Activated CD4-positive, alpha-beta memory T cell treated with anti-CD3 and anti-CD28 coated beads for 36 hours (primary cell): ENCODE measurements around the gene TMEM42. TPM values are rescaled to one million over a fixed set of nuclear protein-coding genes. Genes with fewer than 3 reads are reported as not detected.

ENCODE experiments used
- CTCF ChIA-PET: fragments of 350-600 bp; sonication (Branson Sonifier 250); formaldehyde crosslinking; loops from one replicate; lab custom pipeline; 2021; ENCODE audit warnings: antibody characterized with exemption, inconsistent platforms; lab: Charles Lee
- POLR2A ChIA-PET: fragments of 350-600 bp; sonication (Branson Sonifier 250); formaldehyde crosslinking; loops from one replicate; lab custom pipeline; 2021; ENCODE audit warnings: antibody characterized with exemption; lab: Charles Lee
- DNase-seq: peaks from one replicate; pipeline ENCODE4 v3.0.0-alpha.2; 2020
- H3K27ac Mint-ChIP-seq: one replicate; pipeline ENCODE4 v1.8.0; 2021; ENCODE audit warnings: mixed read lengths
- H3K27me3 Mint-ChIP-seq: one replicate; pipeline ENCODE4 v1.8.0; 2021; ENCODE audit warnings: mixed read lengths
- H3K36me3 Mint-ChIP-seq: one replicate; pipeline ENCODE4 v1.8.0; 2021; ENCODE audit warnings: mixed read lengths
- H3K4me1 Mint-ChIP-seq: one replicate; pipeline ENCODE4 v1.8.0; 2021; ENCODE audit warnings: low read depth, mixed read lengths
- H3K4me3 Mint-ChIP-seq: one replicate; pipeline ENCODE4 v1.8.0; 2021; ENCODE audit warnings: mild to moderate bottlenecking, mixed read lengths
- H3K9me3 Mint-ChIP-seq: one replicate; pipeline ENCODE4 v1.8.0; 2021; ENCODE audit warnings: mixed read lengths
- intact Hi-C: fragments of 100-400 bp; cut with micrococcal nuclease; formaldehyde crosslinking; loops from one replicate; pipeline ENCODE4 v1.15.1; 2023
- total RNA-seq, 2 experiments: library from RNA; stranded (reverse); gene quantifications; one replicate each; pipeline ENCODE4 v1.2.3, GENCODE V29; 2021

The TMEM42 gene
- total RNA-seq, 2 experiments from 2014 or later = 13.0 to 13.5 TPM

DNA sequence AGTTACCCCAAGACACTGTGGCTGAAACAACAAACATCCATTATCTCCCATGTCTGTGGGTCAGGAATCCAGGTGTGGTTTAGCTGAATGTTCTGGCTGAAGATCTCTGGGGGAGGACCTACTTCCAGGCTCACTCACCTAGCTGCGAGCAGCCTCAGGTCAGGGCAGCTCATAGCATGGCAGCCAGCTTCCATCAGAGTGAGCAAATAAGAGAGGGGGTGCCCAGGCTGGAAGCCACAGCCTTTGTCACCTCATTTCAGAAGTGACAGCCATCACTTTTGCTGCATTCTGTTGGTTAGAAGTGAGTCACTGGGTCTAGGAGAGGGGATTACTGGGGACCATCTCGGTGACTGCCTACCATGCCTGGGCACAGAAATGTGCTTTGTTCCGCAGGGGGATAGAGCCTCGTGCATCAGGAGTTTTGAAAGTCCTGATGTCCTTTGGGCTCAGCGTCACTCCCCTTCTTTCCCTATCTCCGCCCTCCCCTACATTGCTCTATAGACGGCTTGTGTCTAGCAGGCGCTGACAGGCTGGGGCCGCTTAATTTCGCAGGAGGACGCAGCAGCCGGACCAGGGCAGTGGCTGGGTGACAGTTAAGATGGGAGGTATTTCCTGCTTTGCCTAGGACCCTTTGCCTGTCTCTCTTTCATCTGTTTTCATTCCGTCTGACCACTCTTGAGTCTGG is 38.1 kb downstream of the TMEM42 start:
- Mint-ChIP-seq H3K9me3 (no peaks in the 10 kb centered on the region), H3K36me3 (no peaks in the 10 kb centered on the region), H3K27me3 (peaks cover 11% of the 10 kb centered on the region), H3K27ac (no peak overlapping the region), H3K4me3 (no peak overlapping the region), H3K4me1 (no peaks in the 10 kb centered on the region)
- intact Hi-C loops = no loop called here
- DNase-seq = no peak
- CTCF ChIA-PET = no interaction called here
- POLR2A ChIA-PET = no interaction called here

- no peaks in the 10 kb centered on the region for H3K4me1 Mint-ChIP-seq
- no peak for DNase-seq
- H3K27me3 Mint-ChIP-seq = peaks cover 17% of the 10 kb centered on the region
- H3K36me3 Mint-ChIP-seq = no peaks in the 10 kb centered on the region
- intact Hi-C loops = no loop called here
- H3K4me3 Mint-ChIP-seq = no peak overlapping the region
- H3K27ac Mint-ChIP-seq = no peak overlapping the region
- H3K9me3 Mint-ChIP-seq = no peaks in the 10 kb centered on the region
- ChIA-PET CTCF (interaction anchor here (1.1 kb wide), 1 partner anchor 10 kb away, joined by 3 read pairs; no protein-coding TSS in a partner anchor), POLR2A (no interaction called here)
These were observed 40.9 kb downstream of the TMEM42 start for GRCh38 chr3:44902628-44903027.

DNA sequence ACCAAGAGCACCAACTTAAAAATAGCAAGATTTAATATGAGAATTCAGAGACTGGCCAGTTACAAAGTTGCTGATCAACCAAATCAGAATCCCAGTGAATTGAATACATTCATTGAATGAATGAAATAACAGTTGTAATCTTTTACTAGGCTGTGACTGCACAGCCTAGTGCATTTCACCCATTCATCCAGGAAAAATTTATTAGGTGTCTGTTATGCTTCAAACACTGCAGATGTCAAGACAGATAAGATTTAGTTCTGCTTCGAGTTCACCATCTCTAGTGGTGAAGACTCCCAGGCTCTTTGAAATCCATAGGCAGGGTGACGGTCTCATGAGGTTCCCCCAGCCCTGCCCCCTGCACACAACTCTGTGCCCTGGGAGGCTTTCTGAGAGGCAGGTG is 41.6 kb downstream of the TMEM42 start:
- H3K4me1 Mint-ChIP-seq = no peaks in the 10 kb centered on the region
- H3K36me3 Mint-ChIP-seq = peaks cover 2% of the 10 kb centered on the region
- ChIA-PET CTCF (no interaction called here), POLR2A (no interaction called here)
- no peaks in the 10 kb centered on the region for H3K9me3 Mint-ChIP-seq
- intact Hi-C loops = no loop called here
- no peak overlapping the region for H3K4me3 Mint-ChIP-seq
- no peak for DNase-seq
- H3K27me3 Mint-ChIP-seq = peaks cover 21% of the 10 kb centered on the region
- H3K27ac Mint-ChIP-seq = no peak overlapping the region

GRCh38 chr3:44903751-44904150 is 42.0 kb downstream of the TMEM42 start:
- Mint-ChIP-seq H3K9me3 (no peaks in the 10 kb centered on the region), H3K4me3 (no peak overlapping the region), H3K27ac (no peak overlapping the region), H3K36me3 (peaks cover 2% of the 10 kb centered on the region), H3K4me1 (no peaks in the 10 kb centered on the region), H3K27me3 (peaks cover 21% of the 10 kb centered on the region)
- POLR2A ChIA-PET = no interaction called here
- CTCF ChIA-PET = no interaction called here
- DNase-seq = no peak
- intact Hi-C loops = no loop called here

DNA sequence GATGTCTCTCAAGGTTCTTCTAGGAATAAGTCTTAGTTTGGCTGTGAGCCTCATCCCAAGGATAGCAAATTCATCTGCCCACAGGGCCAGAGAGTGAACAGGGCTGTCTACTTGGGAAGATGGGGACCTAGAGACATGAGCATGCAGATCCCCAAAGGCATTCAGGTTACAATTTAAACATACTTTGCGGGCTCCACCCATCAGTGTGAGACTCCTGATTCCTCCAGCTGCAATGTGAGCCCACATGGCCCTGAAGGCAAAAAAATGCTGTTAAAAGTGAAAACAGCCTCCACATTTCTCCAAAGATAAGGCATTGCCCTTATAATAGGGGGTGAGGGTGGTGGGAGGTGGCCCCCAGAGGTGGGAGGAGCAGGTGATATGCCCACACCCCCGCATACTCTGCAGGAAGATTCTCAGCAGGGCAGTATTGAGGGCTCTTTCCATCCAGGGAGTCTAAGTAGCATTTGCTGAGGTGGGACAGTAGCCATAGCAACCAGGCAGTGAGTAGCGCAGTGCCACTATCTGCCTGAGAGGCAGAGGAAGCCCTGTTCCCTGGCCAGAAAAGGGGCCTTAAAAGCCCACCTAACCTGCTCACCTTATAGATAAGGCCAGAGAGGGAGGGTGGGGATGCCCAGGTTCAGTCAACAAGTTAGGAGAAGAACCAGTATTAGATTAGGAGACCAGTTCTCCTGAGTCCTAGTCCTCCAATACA is 43.9 kb downstream of the TMEM42 start:
- ChIA-PET POLR2A (no interaction called here), CTCF (no interaction called here)
- Mint-ChIP-seq H3K27ac (no peak overlapping the region), H3K36me3 (peaks cover 2% of the 10 kb centered on the region), H3K27me3 (peaks cover 33% of the 10 kb centered on the region), H3K4me3 (no peak overlapping the region), H3K4me1 (no peaks in the 10 kb centered on the region), H3K9me3 (peaks cover 2% of the 10 kb centered on the region)
- DNase-seq = no peak
- intact Hi-C loops = no loop called here

GRCh38 chr3:44906997-44907396 is 45.3 kb downstream of the TMEM42 start:
- intact Hi-C loops = no loop called here
- peaks cover 2% of the 10 kb centered on the region for H3K36me3 Mint-ChIP-seq
- peaks cover 2% of the 10 kb centered on the region for H3K9me3 Mint-ChIP-seq
- CTCF ChIA-PET = interaction anchor here (0.8 kb wide), 1 partner anchor 9 kb away, joined by 3 read pairs; no protein-coding TSS in a partner anchor
- POLR2A ChIA-PET = no interaction called here
- DNase-seq = peak; percentile 44
- H3K4me3 Mint-ChIP-seq = no peak overlapping the region
- H3K4me1 Mint-ChIP-seq = no peaks in the 10 kb centered on the region
- H3K27ac Mint-ChIP-seq = no peak overlapping the region
- peaks cover 39% of the 10 kb centered on the region for H3K27me3 Mint-ChIP-seq

DNA sequence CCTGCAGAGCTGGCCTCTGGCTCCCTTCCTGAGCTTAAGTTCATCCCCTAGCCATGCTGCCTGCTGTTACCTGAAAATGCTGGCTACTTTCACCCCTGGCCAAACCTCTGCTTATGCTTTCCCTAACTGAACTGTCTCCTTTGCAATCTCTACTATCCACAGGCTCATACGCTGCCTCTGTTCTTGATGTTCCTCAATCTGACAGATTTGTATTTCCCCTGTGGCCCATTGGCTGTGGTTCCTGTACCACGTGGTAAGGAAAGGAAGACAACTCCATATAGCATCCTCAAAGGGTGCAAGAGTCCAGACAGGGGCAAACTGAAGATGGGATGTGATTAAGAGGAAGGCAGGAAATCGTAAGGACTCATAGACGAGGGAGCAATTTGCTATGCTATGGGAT is 45.9 kb downstream of the TMEM42 start:
- Mint-ChIP-seq H3K4me3 (no peak overlapping the region), H3K36me3 (peaks cover 2% of the 10 kb centered on the region), H3K9me3 (peaks cover 2% of the 10 kb centered on the region), H3K27me3 (peaks cover 37% of the 10 kb centered on the region), H3K4me1 (no peaks in the 10 kb centered on the region), H3K27ac (no peak overlapping the region)
- DNase-seq = no peak
- ChIA-PET POLR2A (no interaction called here), CTCF (interaction anchor here (0.8 to 1.0 kb wide), 2 partner anchors 8 to 375 kb away, joined by 3 to 4 read pairs; no protein-coding TSS in a partner anchor)
- intact Hi-C loops = no loop called here

DNA sequence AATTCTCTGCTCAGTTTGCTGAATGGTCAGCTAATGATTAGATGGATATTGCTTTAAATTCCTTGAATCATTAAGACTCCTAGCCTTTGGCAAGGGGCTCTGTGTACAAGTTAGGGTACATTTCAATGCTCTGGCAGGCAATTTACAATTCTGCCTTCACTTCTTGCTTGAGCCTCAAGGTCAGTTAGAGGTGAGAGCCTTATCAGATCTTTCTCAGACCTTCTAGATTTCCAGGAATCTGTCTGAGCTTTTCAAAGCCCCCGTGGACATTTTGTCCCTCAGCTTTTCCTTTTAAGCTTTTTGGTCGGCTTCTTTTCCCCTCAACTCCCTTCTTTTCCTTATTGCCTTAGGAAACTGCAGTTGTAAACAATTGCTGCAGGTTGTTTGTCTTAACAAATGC is 47.4 kb downstream of the TMEM42 start:
- CTCF ChIA-PET = interaction anchor here (1.4 kb wide), 1 partner anchor 376 kb away, joined by 6 read pairs; no protein-coding TSS in a partner anchor

GRCh38 chr3:44910693-44911092 is 49.0 kb downstream of the TMEM42 start:
- no peak for DNase-seq
- intact Hi-C loops = loop anchor here (5.0 kb wide), 1 partner anchor 148 kb away; the partner anchor contains the start of genes KIAA1143 and KIF15
- H3K27me3 Mint-ChIP-seq = peaks cover 35% of the 10 kb centered on the region
- peaks cover 2% of the 10 kb centered on the region for H3K9me3 Mint-ChIP-seq
- no peak overlapping the region for H3K4me3 Mint-ChIP-seq
- H3K27ac Mint-ChIP-seq = no peak overlapping the region
- H3K36me3 Mint-ChIP-seq = peaks cover 2% of the 10 kb centered on the region
- ChIA-PET CTCF (interaction anchor here (5.0 kb wide), 1 partner anchor 377 kb away, joined by 59 read pairs; no protein-coding TSS in a partner anchor), POLR2A (no interaction called here)
- H3K4me1 Mint-ChIP-seq = no peaks in the 10 kb centered on the region

More for the DNA sequence above, 47.4 kb downstream of the TMEM42 start:
- Mint-ChIP-seq H3K4me3 (no peak overlapping the region), H3K27ac (no peak overlapping the region), H3K27me3 (peaks cover 35% of the 10 kb centered on the region), H3K9me3 (peaks cover 2% of the 10 kb centered on the region), H3K4me1 (no peaks in the 10 kb centered on the region), H3K36me3 (peaks cover 2% of the 10 kb centered on the region)
- DNase-seq = no peak
- POLR2A ChIA-PET = no interaction called here
- intact Hi-C loops = no loop called here

- H3K27ac Mint-ChIP-seq = no peak overlapping the region
- POLR2A ChIA-PET = no interaction called here
- CTCF ChIA-PET = interaction anchor here (0.8 to 5.0 kb wide), 18 partner anchors 10 to 590 kb away, joined by 3 to 59 read pairs (median 4); partner anchors contain the start of genes KIAA1143, KIF15 and ZKSCAN7
- H3K36me3 Mint-ChIP-seq = no peaks in the 10 kb centered on the region
- intact Hi-C loops = loop anchor here (1.0 to 5.0 kb wide), 2 partner anchors 152 to 381 kb away; partner anchors contain the start of genes KIAA1143 and KIF15
- H3K4me1 Mint-ChIP-seq = no peaks in the 10 kb centered on the region
- DNase-seq = peak; percentile 73
- H3K27me3 Mint-ChIP-seq = peaks cover 23% of the 10 kb centered on the region
- no peak overlapping the region for H3K4me3 Mint-ChIP-seq
- H3K9me3 Mint-ChIP-seq = peaks cover 2% of the 10 kb centered on the region
These were observed 52.3 kb downstream of the TMEM42 start for GRCh38 chr3:44913868-44914468.

DNA sequence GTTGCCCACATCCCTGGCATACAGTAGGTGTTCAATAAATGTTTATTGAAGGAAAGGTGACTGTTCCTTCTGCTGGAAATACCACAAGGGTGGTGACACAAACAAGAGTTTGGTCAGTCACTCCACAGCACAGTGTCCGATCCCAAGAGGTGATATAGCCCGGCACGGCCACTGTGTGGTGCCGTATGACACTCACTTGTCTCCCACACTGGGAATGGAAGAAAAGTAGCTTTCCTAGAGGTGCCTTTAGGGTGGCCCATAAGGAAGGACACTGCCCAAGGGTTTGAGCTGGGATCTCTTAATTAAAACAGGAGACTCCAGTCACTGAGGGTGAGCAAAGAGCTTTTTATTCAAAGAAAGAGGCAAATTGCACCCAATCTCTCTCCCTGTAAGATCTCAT is 53.2 kb downstream of the TMEM42 start:
- H3K9me3 Mint-ChIP-seq = peaks cover 2% of the 10 kb centered on the region
- intact Hi-C loops = loop anchor here (1.0 to 5.0 kb wide), 2 partner anchors 153 to 382 kb away; partner anchors contain the start of genes KIAA1143 and KIF15
- no peak for DNase-seq
- no peak overlapping the region for H3K4me3 Mint-ChIP-seq
- ChIA-PET CTCF (interaction anchor here (1.0 to 5.0 kb wide), 11 partner anchors 9 to 404 kb away, joined by 3 to 59 read pairs (median 5); partner anchors contain the start of genes KIAA1143, KIF15 and ZKSCAN7), POLR2A (no interaction called here)
- peaks cover 16% of the 10 kb centered on the region for H3K27me3 Mint-ChIP-seq
- H3K27ac Mint-ChIP-seq = no peak overlapping the region
- H3K36me3 Mint-ChIP-seq = no peaks in the 10 kb centered on the region
- H3K4me1 Mint-ChIP-seq = no peaks in the 10 kb centered on the region
